ENCODE measurements around the gene ALPP. TPM values are rescaled to one million over a fixed set of nuclear protein-coding genes. Genes with fewer than 3 reads are reported as not detected.
"Not testable (repeated sequence)": the region's sequence is repeated elsewhere in the genome, so short reads cannot be mapped to it uniquely, and the experiment has no call there.

Gene ALPP
- total and polyA plus RNA-seq, 4 donors: 7.0 to 25.8 (median 11.5) TPM

- no peak for TF ChIP-seq CTCF (IDR thresholded peaks at IDR 0.05; ENCODE audit: control extremely low read depth, extremely low read depth)
- Histone ChIP-seq H3K4me1 (ENCODE audit: control insufficient read depth in 5 of 5, insufficient read depth in 5 of 5, low read length in 5 of 5) (peaks cover 0 to 4% (median 0%) of the 10 kb centered on the region in 5 donors), H3K36me3 (ENCODE audit: control insufficient read depth in 4 of 4, insufficient read depth in 4 of 4, low read length in 4 of 4) (no peaks in the 10 kb centered on the region), H3K27me3 (ENCODE audit: control insufficient read depth in 3 of 3, insufficient read depth in 3 of 3, low read length in 2 of 3) (no peaks in the 10 kb centered on the region), H3K9ac (ENCODE audit: insufficient read depth in 1 of 2, low read length in 2 of 2) (no peak overlapping the region), H3K27ac (ENCODE audit: low read depth in 1 of 2, low read length in 1 of 2) (no peak overlapping the region), H3K9me3 (ENCODE audit: control insufficient read depth in 4 of 4, insufficient read depth in 3 of 4, low read length in 3 of 4) (no peaks in the 10 kb centered on the region), H3K4me3 (no peak overlapping the region)
- DNase-seq (no peak), ATAC-seq (ENCODE audit: insufficient read depth, low FRiP score) (no peak)
- WGBS, 2 donors: 68 to 80% methylated on average over 8 of the region's 8 CpGs
Observed at GRCh38 chr2:232362174-232362900, 16.2 kb upstream of the ALPP start.

- not testable (repeated sequence) for H3K4me1 ChIP-seq (ENCODE audit: control insufficient read depth in 5 of 5, insufficient read depth in 5 of 5, low read length in 5 of 5); H3K4me3 ChIP-seq
- 78 to 83% methylated on average over 12 of the region's 12 CpGs for WGBS, 2 donors
Observed at GRCh38 chr2:232363064-232363783, 15.3 kb upstream of the ALPP start.

GRCh38 chr2:232363784-232364615 is 14.6 kb upstream of the ALPP start:
- no peak for TF ChIP-seq CTCF (IDR thresholded peaks at IDR 0.05; ENCODE audit: control extremely low read depth, extremely low read depth)

More at GRCh38 chr2:232363064-232363783, 15.3 kb upstream of the ALPP start:
- not testable (repeated sequence) for H3K9me3 ChIP-seq (ENCODE audit: control insufficient read depth in 4 of 4, insufficient read depth in 3 of 4, low read length in 3 of 4); DNase-seq; H3K9ac ChIP-seq (ENCODE audit: insufficient read depth in 1 of 2, low read length in 2 of 2); ATAC-seq (ENCODE audit: insufficient read depth, low FRiP score); H3K27ac ChIP-seq (ENCODE audit: low read depth in 1 of 2, low read length in 1 of 2); H3K36me3 ChIP-seq (ENCODE audit: control insufficient read depth in 4 of 4, insufficient read depth in 4 of 4, low read length in 4 of 4); H3K27me3 ChIP-seq (ENCODE audit: control insufficient read depth in 3 of 3, insufficient read depth in 3 of 3, low read length in 2 of 3)

GRCh38 chr2:232364806-232365594 is 13.6 kb upstream of the ALPP start:
- not testable (repeated sequence) for H3K9me3 ChIP-seq (ENCODE audit: control insufficient read depth in 4 of 4, insufficient read depth in 3 of 4, low read length in 3 of 4); H3K9ac ChIP-seq (ENCODE audit: insufficient read depth in 1 of 2, low read length in 2 of 2); ATAC-seq (ENCODE audit: insufficient read depth, low FRiP score); DNase-seq; H3K27me3 ChIP-seq (ENCODE audit: control insufficient read depth in 3 of 3, insufficient read depth in 3 of 3, low read length in 2 of 3); H3K4me1 ChIP-seq (ENCODE audit: control insufficient read depth in 5 of 5, insufficient read depth in 5 of 5, low read length in 5 of 5); H3K27ac ChIP-seq (ENCODE audit: low read depth in 1 of 2, low read length in 1 of 2); H3K4me3 ChIP-seq; H3K36me3 ChIP-seq (ENCODE audit: control insufficient read depth in 4 of 4, insufficient read depth in 4 of 4, low read length in 4 of 4)
- 62 to 69% methylated on average over 17 to 18 of the region's 18 CpGs for WGBS, 2 donors

More at GRCh38 chr2:232363784-232364615, 14.6 kb upstream of the ALPP start:
- no peak overlapping the region for H3K27ac ChIP-seq (ENCODE audit: low read depth in 1 of 2, low read length in 1 of 2)
- H3K4me3 ChIP-seq: no peak overlapping the region
- DNase-seq (peak in 1 of 3 donors; percentile 32), ATAC-seq (ENCODE audit: insufficient read depth, low FRiP score) (no peak)
- H3K36me3 ChIP-seq (ENCODE audit: control insufficient read depth in 4 of 4, insufficient read depth in 4 of 4, low read length in 4 of 4): no peaks in the 10 kb centered on the region
- H3K9me3 ChIP-seq (ENCODE audit: control insufficient read depth in 4 of 4, insufficient read depth in 3 of 4, low read length in 3 of 4): peaks cover 0 to 2% (median 0%) of the 10 kb centered on the region in 4 donors
- H3K4me1 ChIP-seq (ENCODE audit: control insufficient read depth in 5 of 5, insufficient read depth in 5 of 5, low read length in 5 of 5): peaks cover 0 to 4% (median 0%) of the 10 kb centered on the region in 5 donors
- H3K27me3 ChIP-seq (ENCODE audit: control insufficient read depth in 3 of 3, insufficient read depth in 3 of 3, low read length in 2 of 3): no peaks in the 10 kb centered on the region
- 44 to 53% methylated on average over 14 of the region's 14 CpGs for WGBS, 2 donors
- H3K9ac ChIP-seq (ENCODE audit: insufficient read depth in 1 of 2, low read length in 2 of 2): no peak overlapping the region

All from lung (tissue), 12 donors.